HG03175 (cell line): Measurements from ENCODE around the gene NNMT.

Experiments used
- ATAC-seq: cut with Tn5 transposase; IDR thresholded peaks from one replicate; pipeline ENCODE4 v1.9.1; 2021; ENCODE audit warnings: mild to moderate bottlenecking, moderate library complexity; ENCODE audit not compliant: unreplicated experiment

NNMT gene

GRCh38 chr11:114343493-114343892 lies 47.3 kb downstream of the NNMT start:
- no peak for ATAC-seq

GRCh38 chr11:114344494-114344893 lies 48.3 kb downstream of the NNMT start:
- ATAC-seq: no peak

GRCh38 chr11:114345575-114346222 lies 49.5 kb downstream of the NNMT start:
- no peak for ATAC-seq

- no peak for ATAC-seq
Observed at GRCh38 chr11:114346709-114347141, 50.5 kb downstream of the NNMT start.

GRCh38 chr11:114348200-114349191 lies 52.3 kb downstream of the NNMT start:
- ATAC-seq: no peak

- ATAC-seq: no peak
Observed at GRCh38 chr11:114350022-114350421, 53.8 kb downstream of the NNMT start.

- no peak for ATAC-seq
Observed at GRCh38 chr11:114353443-114353842, 57.2 kb downstream of the NNMT start.

GRCh38 chr11:114354076-114354475 lies 57.9 kb downstream of the NNMT start:
- ATAC-seq: no peak

- ATAC-seq: no peak
Observed at GRCh38 chr11:114358716-114359115, 62.5 kb downstream of the NNMT start.

GRCh38 chr11:114359342-114359741 lies 63.1 kb downstream of the NNMT start:
- no peak for ATAC-seq

GRCh38 chr11:114362326-114362725 lies 66.1 kb downstream of the NNMT start:
- ATAC-seq: no peak

- ATAC-seq: no peak
Observed at GRCh38 chr11:114362958-114363357, 66.8 kb downstream of the NNMT start.
